ENCODE measurements around the gene SDK1. TPM values are rescaled to one million over a fixed set of nuclear protein-coding genes. Genes with fewer than 3 reads are reported as not detected.

The SDK1 gene
- total and polyA plus RNA-seq, 2 of the 8 experiments (the other 6 are each of a cell fraction or from before 2014, with no cell fraction given) = 3.3 to 7.2 TPM

- CTCF ChIA-PET (ENCODE audit: partially characterized antibody) = interaction anchor here (1.1 kb wide), 1 partner anchor 14 kb away, joined by 4 read pairs; no protein-coding TSS in a partner anchor
- no peaks in the 10 kb centered on the region for H3K27me3 ChIP-seq (replicated peaks in 1 of 4; ENCODE audit: control insufficient read depth in 3 of 4, extremely low read depth in 1 of 4, insufficient read depth in 3 of 4, low read length in 3 of 4)
These were observed 480.6 kb downstream of the SDK1 start for GRCh38 chr7:3781607-3782006.

More at GRCh38 chr7:3781607-3782006, 480.6 kb downstream of the SDK1 start:
- no peak overlapping the region for H2BK120ac ChIP-seq (replicated peaks; ENCODE audit: low read depth, low read length)
- H3K79me2 ChIP-seq (ENCODE audit: control insufficient read depth in 1 of 2, insufficient read depth in 2 of 2, low read length in 2 of 2) = no peaks in the 10 kb centered on the region
- no peak overlapping the region for H3K9ac ChIP-seq (replicated peaks in 1 of 4; ENCODE audit: extremely low read depth in 1 of 4, low read depth in 3 of 4, low read length in 3 of 4)
- H2BK12ac ChIP-seq (ENCODE audit: low read depth, low read length) = no peak overlapping the region
- no peaks in the 10 kb centered on the region for H4K20me1 ChIP-seq (replicated peaks in 1 of 2; ENCODE audit: control insufficient read depth in 1 of 2, insufficient read depth in 2 of 2, low read length in 2 of 2)
- H3K79me1 ChIP-seq (ENCODE audit: low read depth, low read length) = no peaks in the 10 kb centered on the region
- H2BK20ac ChIP-seq (ENCODE audit: low read length) = no peak overlapping the region
- H3K56ac ChIP-seq (replicated peaks; ENCODE audit: insufficient read length, low read depth, low read length) = no peak overlapping the region
- no peak overlapping the region for H3K23ac ChIP-seq (ENCODE audit: insufficient read length)
- FAIRE-seq (no peak), DNase-seq (ENCODE audit: low read depth in 1 of 2, low spot score in 2 of 2) (no peak)
- no peak overlapping the region for H4K8ac ChIP-seq (ENCODE audit: extremely low read depth, insufficient read depth, low read length)
- H3K9me3 ChIP-seq (ENCODE audit: insufficient read depth in 2 of 2, low read depth in 1 of 2, low read length in 1 of 2) = peaks cover 0 to 5% of the 10 kb centered on the region in 2 experiments; a peak in 1 of 4 replicates
- H2BK15ac ChIP-seq (ENCODE audit: low read length) = no peak overlapping the region
- no peak overlapping the region for H3K27ac ChIP-seq (ENCODE audit: low read depth, low read length)
- no peak overlapping the region for H3K4me2 ChIP-seq (ENCODE audit: insufficient read depth in 1 of 2, low read depth in 2 of 2, low read length in 2 of 2)
- peaks cover 0 to 3% (median 0%) of the 10 kb centered on the region in 4 experiments; a peak in 1 of 7 replicates for H3K4me1 ChIP-seq (replicated peaks in 1 of 4; ENCODE audit: control insufficient read depth in 3 of 4, insufficient read depth in 4 of 4, low read length in 3 of 4)
- H4K5ac ChIP-seq (ENCODE audit: insufficient read length, low read depth, low read length) = no peak overlapping the region
- no peak overlapping the region for H4K91ac ChIP-seq (replicated peaks; ENCODE audit: insufficient read length, low read length)
- no peak overlapping the region for H3K14ac ChIP-seq (ENCODE audit: insufficient read length)
- WGBS, 2 experiments (ENCODE audit: extremely low coverage in 1 of 2, insufficient coverage in 1 of 2, insufficient read length in 1 of 2, insufficient replicate concordance in 2 of 2, low coverage in 1 of 2, low lambda C conversion rate in 2 of 2, missing lambda C conversion rate in 1 of 2) = 88% methylated on average over 1 of the region's 1 CpG; no CpG with 5 or more reads in 1 of the 2 experiments
- H3K4me3 ChIP-seq (ENCODE audit: extremely low read depth in 1 of 4, insufficient read depth in 2 of 4, low read depth in 3 of 4, low read length in 4 of 4) = no peak overlapping the region
- TF ChIP-seq KDM4A (IDR thresholded peaks at IDR 0.05; ENCODE audit: low read depth, low read length, severe bottlenecking) = no peak
- H3K36me3 ChIP-seq (ENCODE audit: control insufficient read depth in 2 of 4, insufficient read depth in 4 of 4, low read length in 3 of 4) = no peaks in the 10 kb centered on the region
- no peaks in the 10 kb centered on the region for H3K23me2 ChIP-seq (ENCODE audit: low read depth, low read length)
- no peak overlapping the region for H2AFZ ChIP-seq (ENCODE audit: low read length)
- no peak overlapping the region for H2AK5ac ChIP-seq (ENCODE audit: low read depth, low read length)
- POLR2A ChIA-PET (ENCODE audit: partially characterized antibody) = no interaction called here
- no peak overlapping the region for H2BK5ac ChIP-seq (ENCODE audit: low read depth, low read length)
- no peak overlapping the region for H3K4ac ChIP-seq (replicated peaks; ENCODE audit: insufficient read length, low read depth, low read length)
- H3K18ac ChIP-seq (ENCODE audit: extremely low read depth, low read length) = no peak overlapping the region
